Measurements from ENCODE around the gene BDH1.
A peak's percentile ranks its signal among the peaks of the same experiment; 100 is the strongest.
"Not testable (repeated sequence)": the region's sequence is repeated elsewhere in the genome, so short reads cannot be mapped to it uniquely, and the experiment has no call there.

BDH1 gene

GRCh38 chr3:197555281-197556261, at the start of gene BDH1:
Gene BDH1, minus strand, starts transcription at chr3:197555968. Its CDS starts 9,525 bp downstream, at chr3:197546443.
- DNase-seq (ENCODE audit: low read depth), result no peak

- no peak for DNase-seq (ENCODE audit: low read depth)
These were observed 47.7 kb upstream of the BDH1 start for GRCh38 chr3:197603317-197603933.

- not testable (repeated sequence) for DNase-seq (ENCODE audit: low read depth)
These were observed 46.6 kb upstream of the BDH1 start for GRCh38 chr3:197602351-197602750.

GRCh38 chr3:197601566-197601840, 45.7 kb upstream of the BDH1 start:
- DNase-seq (ENCODE audit: low read depth), result not testable (repeated sequence)

GRCh38 chr3:197600796-197601565, 45.2 kb upstream of the BDH1 start:
- no peak for DNase-seq (ENCODE audit: low read depth)

GRCh38 chr3:197599089-197599765, 43.5 kb upstream of the BDH1 start:
- DNase-seq (ENCODE audit: low read depth), result peak; percentile 45

GRCh38 chr3:197598404-197598980, 42.7 kb upstream of the BDH1 start:
- no peak for DNase-seq (ENCODE audit: low read depth)

GRCh38 chr3:197597335-197597734, 41.6 kb upstream of the BDH1 start:
- DNase-seq (ENCODE audit: low read depth), result no peak

GRCh38 chr3:197595470-197596185, 39.9 kb upstream of the BDH1 start:
- no peak for DNase-seq (ENCODE audit: low read depth)

- no peak for DNase-seq (ENCODE audit: low read depth)
These were observed 37.2 kb upstream of the BDH1 start for GRCh38 chr3:197593046-197593380.

GRCh38 chr3:197592361-197593045, 36.7 kb upstream of the BDH1 start:
- DNase-seq (ENCODE audit: low read depth), result no peak

- no peak for DNase-seq (ENCODE audit: low read depth)
These were observed 36.0 kb upstream of the BDH1 start for GRCh38 chr3:197591816-197592215.

GRCh38 chr3:197590313-197590962, 34.7 kb upstream of the BDH1 start:
- no peak for DNase-seq (ENCODE audit: low read depth)

- DNase-seq (ENCODE audit: low read depth), result no peak
These were observed 33.8 kb upstream of the BDH1 start for GRCh38 chr3:197589545-197589944.

- DNase-seq (ENCODE audit: low read depth), result not testable (repeated sequence)
These were observed 31.0 kb upstream of the BDH1 start for GRCh38 chr3:197586768-197587167.

GRCh38 chr3:197586181-197586580, 30.4 kb upstream of the BDH1 start:
- DNase-seq (ENCODE audit: low read depth), result no peak

- no peak for DNase-seq (ENCODE audit: low read depth)
These were observed 29.0 kb upstream of the BDH1 start for GRCh38 chr3:197584733-197585132.

GRCh38 chr3:197583371-197583770, 27.6 kb upstream of the BDH1 start:
- DNase-seq (ENCODE audit: low read depth), result no peak

- DNase-seq (ENCODE audit: low read depth), result no peak
These were observed 24.5 kb upstream of the BDH1 start for GRCh38 chr3:197580253-197580691.

- DNase-seq (ENCODE audit: low read depth), result no peak
These were observed 22.6 kb upstream of the BDH1 start for GRCh38 chr3:197578376-197578775.
